ENCODE data around the gene PM20D2.

- TF ChIP-seq PAX5 (IDR thresholded peaks at IDR 0.05; ENCODE audit: insufficient read depth, low read length, severe bottlenecking) (no peak), POLR2A (IDR thresholded peaks at IDR 0.05; ENCODE audit: low read depth, low read length) (no peak)
Observed at GRCh38 chr6:89198235-89198634, 52.4 kb downstream of the PM20D2 start.

All from GM12891 (cell line).